Measurements from ENCODE around the gene MSH4. TPM values are rescaled to one million over a fixed set of nuclear protein-coding genes. Genes with fewer than 3 reads are reported as not detected.
"Not testable (repeated sequence)": the region's sequence is repeated elsewhere in the genome, so short reads cannot be mapped to it uniquely, and the experiment has no call there.

Gene MSH4
- total and polyA plus RNA-seq, 5 donors from 2014 or later, result 0.22 TPM; not detected in 4

GRCh38 chr1:75943037-75943436 is 146.4 kb downstream of the MSH4 start:
- not testable (repeated sequence) for H3K36me3 ChIP-seq (ENCODE audit: control insufficient read depth, insufficient read depth, low read length); H3K27me3 ChIP-seq (ENCODE audit: control insufficient read depth, insufficient read depth, low read length); H3K27me3 Mint-ChIP-seq; H3K36me3 Mint-ChIP-seq; H3K4me1 ChIP-seq (ENCODE audit: control insufficient read depth, insufficient read depth, low read length, poor library complexity, severe bottlenecking); ATAC-seq (ENCODE audit: low read depth in 2 of 2); H3K4me3 Mint-ChIP-seq; H3K27ac Mint-ChIP-seq; DNase-seq; H3K27ac ChIP-seq (ENCODE audit: insufficient read depth, low read length, poor library complexity, severe bottlenecking); H3K4me1 Mint-ChIP-seq; H3K4me3 ChIP-seq (ENCODE audit: low read depth, low read length); H3K9me3 ChIP-seq (ENCODE audit: control insufficient read depth in 2 of 2, low read length in 2 of 2)
- H3K9me3 Mint-ChIP-seq, result peaks cover 0 to 17% (median 5%) of the 10 kb centered on the region in 7 donors

GRCh38 chr1:75950176-75950575 is 153.5 kb downstream of the MSH4 start:
- H3K4me1 Mint-ChIP-seq, result no peaks in the 10 kb centered on the region
- H3K27me3 Mint-ChIP-seq, result no peaks in the 10 kb centered on the region
- ATAC-seq (ENCODE audit: low read depth in 2 of 2), result no peak
- H3K9me3 ChIP-seq (ENCODE audit: control insufficient read depth in 2 of 2, low read length in 2 of 2), result no peaks in the 10 kb centered on the region
- H3K27ac Mint-ChIP-seq, result no peak overlapping the region
- H3K27me3 ChIP-seq (ENCODE audit: control insufficient read depth, insufficient read depth, low read length), result no peaks in the 10 kb centered on the region
- no peak overlapping the region for H3K4me3 Mint-ChIP-seq
- H3K4me1 ChIP-seq (ENCODE audit: control insufficient read depth, insufficient read depth, low read length, poor library complexity, severe bottlenecking), result no peaks in the 10 kb centered on the region
- no peak overlapping the region for H3K4me3 ChIP-seq (ENCODE audit: low read depth, low read length)
- DNase-seq, result no peak
- H3K27ac ChIP-seq (ENCODE audit: insufficient read depth, low read length, poor library complexity, severe bottlenecking), result no peak overlapping the region
- H3K9me3 Mint-ChIP-seq, result peaks cover 0 to 5% (median 3%) of the 10 kb centered on the region in 7 donors
- no peaks in the 10 kb centered on the region for H3K36me3 ChIP-seq (ENCODE audit: control insufficient read depth, insufficient read depth, low read length)
- H3K36me3 Mint-ChIP-seq, result no peaks in the 10 kb centered on the region

GRCh38 chr1:75952016-75952415 is 155.3 kb downstream of the MSH4 start:
- ATAC-seq (ENCODE audit: low read depth in 2 of 2) (no peak), DNase-seq (no peak)
- Histone ChIP-seq H3K4me3 (ENCODE audit: low read depth, low read length) (no peak overlapping the region), H3K27me3 (ENCODE audit: control insufficient read depth, insufficient read depth, low read length) (no peaks in the 10 kb centered on the region), H3K9me3 (ENCODE audit: control insufficient read depth in 2 of 2, low read length in 2 of 2) (no peaks in the 10 kb centered on the region), H3K4me1 (ENCODE audit: control insufficient read depth, insufficient read depth, low read length, poor library complexity, severe bottlenecking) (no peaks in the 10 kb centered on the region), H3K27ac (ENCODE audit: insufficient read depth, low read length, poor library complexity, severe bottlenecking) (no peak overlapping the region), H3K36me3 (ENCODE audit: control insufficient read depth, insufficient read depth, low read length) (no peaks in the 10 kb centered on the region)
- Mint-ChIP-seq H3K36me3 (no peaks in the 10 kb centered on the region), H3K27me3 (no peaks in the 10 kb centered on the region), H3K4me3 (no peak overlapping the region), H3K9me3 (peaks cover 0 to 2% (median 0%) of the 10 kb centered on the region in 7 donors), H3K27ac (no peak overlapping the region), H3K4me1 (no peaks in the 10 kb centered on the region)

GRCh38 chr1:75953461-75953860 is 156.8 kb downstream of the MSH4 start:
- Mint-ChIP-seq H3K9me3 (peaks cover 0 to 2% (median 0%) of the 10 kb centered on the region in 7 donors), H3K4me3 (no peak overlapping the region)

GRCh38 chr1:75954586-75954985 is 157.9 kb downstream of the MSH4 start:
- Histone ChIP-seq H3K4me1 (ENCODE audit: control insufficient read depth, insufficient read depth, low read length, poor library complexity, severe bottlenecking) (no peaks in the 10 kb centered on the region), H3K9me3 (ENCODE audit: control insufficient read depth in 2 of 2, low read length in 2 of 2) (no peaks in the 10 kb centered on the region), H3K4me3 (ENCODE audit: low read depth, low read length) (no peak overlapping the region), H3K27me3 (ENCODE audit: control insufficient read depth, insufficient read depth, low read length) (no peaks in the 10 kb centered on the region), H3K36me3 (ENCODE audit: control insufficient read depth, insufficient read depth, low read length) (no peaks in the 10 kb centered on the region), H3K27ac (ENCODE audit: insufficient read depth, low read length, poor library complexity, severe bottlenecking) (no peak overlapping the region)
- Mint-ChIP-seq H3K27ac (no peak overlapping the region), H3K4me3 (no peak overlapping the region), H3K9me3 (no peaks in the 10 kb centered on the region), H3K27me3 (no peaks in the 10 kb centered on the region), H3K36me3 (no peaks in the 10 kb centered on the region), H3K4me1 (no peaks in the 10 kb centered on the region)
- DNase-seq (no peak), ATAC-seq (ENCODE audit: low read depth in 2 of 2) (no peak)

More at GRCh38 chr1:75953461-75953860, 156.8 kb downstream of the MSH4 start:
- H3K4me3 ChIP-seq (ENCODE audit: low read depth, low read length), result no peak overlapping the region
- no peaks in the 10 kb centered on the region for H3K9me3 ChIP-seq (ENCODE audit: control insufficient read depth in 2 of 2, low read length in 2 of 2)
- no peaks in the 10 kb centered on the region for H3K4me1 Mint-ChIP-seq
- H3K27me3 Mint-ChIP-seq, result no peaks in the 10 kb centered on the region
- H3K4me1 ChIP-seq (ENCODE audit: control insufficient read depth, insufficient read depth, low read length, poor library complexity, severe bottlenecking), result no peaks in the 10 kb centered on the region
- H3K36me3 Mint-ChIP-seq, result no peaks in the 10 kb centered on the region
- no peak overlapping the region for H3K27ac ChIP-seq (ENCODE audit: insufficient read depth, low read length, poor library complexity, severe bottlenecking)
- ATAC-seq (ENCODE audit: low read depth in 2 of 2) (no peak), DNase-seq (no peak)
- no peaks in the 10 kb centered on the region for H3K27me3 ChIP-seq (ENCODE audit: control insufficient read depth, insufficient read depth, low read length)
- H3K27ac Mint-ChIP-seq, result no peak overlapping the region
- H3K36me3 ChIP-seq (ENCODE audit: control insufficient read depth, insufficient read depth, low read length), result no peaks in the 10 kb centered on the region

Other genes starting within 250 kb of the MSH4 start
- 1.6 TPM for gene SLC44A5, start 185.8 kb upstream of the MSH4 start, total RNA-seq
- gene SLC44A5, start 185.8 kb upstream of the MSH4 start, polyA plus RNA-seq, result 1 to 10 TPM in 3 of 4 donors, not detected in 1; 1.3 to 2.3 (median 1.4) TPM
- gene ACADM, start 72.2 kb upstream of the MSH4 start, total RNA-seq, result 12.6 TPM
- gene ACADM, start 72.2 kb upstream of the MSH4 start, polyA plus RNA-seq, result 10 to 100 TPM; 37.8 to 56.8 (median 46.3) TPM
- gene RABGGTB, start 10.6 kb upstream of the MSH4 start, total RNA-seq, result 116 TPM
- gene RABGGTB, start 10.6 kb upstream of the MSH4 start, polyA plus RNA-seq, result 10 to 100 TPM in 2 of 4 donors, 1 to 10 TPM in 2; 7.3 to 14.0 (median 10.1) TPM
- not detected for gene ASB17, start 135.5 kb downstream of the MSH4 start, total RNA-seq
- not detected for gene ASB17, start 135.5 kb downstream of the MSH4 start, polyA plus RNA-seq